GM21381 (cell line): ENCODE data around the gene HECTD4.

Experiments used
- ATAC-seq: cut with Tn5 transposase; IDR thresholded peaks from one replicate; pipeline ENCODE4 v1.9.1; 2021; ENCODE audit warnings: mild to moderate bottlenecking, moderate library complexity; ENCODE audit not compliant: unreplicated experiment

HECTD4 gene

GRCh38 chr12:112219195-112219594, 163.0 kb downstream of the HECTD4 start:
- ATAC-seq = no peak

- ATAC-seq = no peak
Measured at GRCh38 chr12:112218150-112218549, 164.1 kb downstream of the HECTD4 start.

GRCh38 chr12:112217647-112218046, 164.6 kb downstream of the HECTD4 start:
- no peak for ATAC-seq

GRCh38 chr12:112216223-112216622, 166.0 kb downstream of the HECTD4 start:
- no peak for ATAC-seq

- ATAC-seq = no peak
Measured at GRCh38 chr12:112214064-112214463, 168.2 kb downstream of the HECTD4 start.

- ATAC-seq = no peak
Measured at GRCh38 chr12:112208301-112208910, 173.8 kb downstream of the HECTD4 start.

- ATAC-seq = no peak
Measured at GRCh38 chr12:112207397-112207924, 174.8 kb downstream of the HECTD4 start.

- ATAC-seq = no peak
Measured at GRCh38 chr12:112206944-112207343, 175.3 kb downstream of the HECTD4 start.

- ATAC-seq = no peak
Measured at GRCh38 chr12:112199136-112199535, 183.1 kb downstream of the HECTD4 start.

- no peak for ATAC-seq
Measured at GRCh38 chr12:112198120-112198733, 184.0 kb downstream of the HECTD4 start.

GRCh38 chr12:112196196-112196875, 185.9 kb downstream of the HECTD4 start:
- ATAC-seq = no peak

GRCh38 chr12:112194601-112195247, 187.5 kb downstream of the HECTD4 start:
- ATAC-seq = no peak

- no peak for ATAC-seq
Measured at GRCh38 chr12:112192475-112192874, 189.8 kb downstream of the HECTD4 start.

GRCh38 chr12:112191840-112192321, 190.3 kb downstream of the HECTD4 start:
- no peak for ATAC-seq

- no peak for ATAC-seq
Measured at GRCh38 chr12:112191201-112191600, 191.0 kb downstream of the HECTD4 start.

GRCh38 chr12:112190231-112191025, 191.8 kb downstream of the HECTD4 start:
- no peak for ATAC-seq

GRCh38 chr12:112188130-112188830, 194.0 kb downstream of the HECTD4 start:
- ATAC-seq = no peak

GRCh38 chr12:112185093-112185923, 196.9 kb downstream of the HECTD4 start:
- ATAC-seq = no peak
